ENCODE data around the gene SCN3B.

SCN3B gene

GRCh38 chr11:123654566-123655081, at the start of gene SCN3B:
SCN3B (minus strand) TSS chr11:123654624; CDS start chr11:123653801, 823 bp downstream.
- peak within 1 kb of the TSS; percentile 34 for H3K4me3 ChIP-seq (ENCODE audit: low read depth, low read length)
- TF ChIP-seq MYC (IDR thresholded peaks at IDR 0.05; ENCODE audit: low read depth, low read length) (no peak), CTCF (IDR thresholded peaks at IDR 0.05; ENCODE audit: low read depth, low read length) (no peak), MAX (IDR thresholded peaks at IDR 0.05; ENCODE audit: low read depth, low read length) (no peak), POLR2A (IDR thresholded peaks at IDR 0.05; ENCODE audit: extremely low read depth, insufficient read length) (no peak)
- DNase-seq (ENCODE audit: low read depth) = peak; percentile 43

GRCh38 chr11:123702696-123703095, 48.3 kb upstream of the SCN3B start:
- TF ChIP-seq CTCF (IDR thresholded peaks at IDR 0.05; ENCODE audit: low read depth, low read length) (no peak), MYC (IDR thresholded peaks at IDR 0.05; ENCODE audit: low read depth, low read length) (no peak), POLR2A (IDR thresholded peaks at IDR 0.05; ENCODE audit: extremely low read depth, insufficient read length) (no peak), MAX (IDR thresholded peaks at IDR 0.05; ENCODE audit: low read depth, low read length) (no peak)
- DNase-seq (ENCODE audit: low read depth) = peak; percentile 34
- no peak overlapping the region for H3K4me3 ChIP-seq (ENCODE audit: low read depth, low read length)

GRCh38 chr11:123702139-123702538, 47.7 kb upstream of the SCN3B start:
- H3K4me3 ChIP-seq (ENCODE audit: low read depth, low read length) = no peak overlapping the region
- peak; percentile 94 for TF ChIP-seq MYC (IDR thresholded peaks at IDR 0.05; ENCODE audit: low read depth, low read length)
- TF ChIP-seq CTCF (IDR thresholded peaks at IDR 0.05; ENCODE audit: low read depth, low read length) = no peak
- TF ChIP-seq MAX (IDR thresholded peaks at IDR 0.05; ENCODE audit: low read depth, low read length) = peak; percentile 98
- no peak for TF ChIP-seq POLR2A (IDR thresholded peaks at IDR 0.05; ENCODE audit: extremely low read depth, insufficient read length)
- peak; percentile 93 for DNase-seq (ENCODE audit: low read depth)

GRCh38 chr11:123700772-123701171, 46.3 kb upstream of the SCN3B start:
- H3K4me3 ChIP-seq (ENCODE audit: low read depth, low read length) = no peak overlapping the region

GRCh38 chr11:123698546-123699127, 44.2 kb upstream of the SCN3B start:
- TF ChIP-seq MAX (IDR thresholded peaks at IDR 0.05; ENCODE audit: low read depth, low read length) (no peak), CTCF (IDR thresholded peaks at IDR 0.05; ENCODE audit: low read depth, low read length) (no peak), MYC (IDR thresholded peaks at IDR 0.05; ENCODE audit: low read depth, low read length) (no peak), POLR2A (IDR thresholded peaks at IDR 0.05; ENCODE audit: extremely low read depth, insufficient read length) (no peak)
- DNase-seq (ENCODE audit: low read depth) = peak; percentile 26
- H3K4me3 ChIP-seq (ENCODE audit: low read depth, low read length) = no peak overlapping the region

More at GRCh38 chr11:123700772-123701171, 46.3 kb upstream of the SCN3B start:
- DNase-seq (ENCODE audit: low read depth) = peak; percentile 43
- TF ChIP-seq MYC (IDR thresholded peaks at IDR 0.05; ENCODE audit: low read depth, low read length) (no peak), POLR2A (IDR thresholded peaks at IDR 0.05; ENCODE audit: extremely low read depth, insufficient read length) (no peak), CTCF (IDR thresholded peaks at IDR 0.05; ENCODE audit: low read depth, low read length) (no peak), MAX (IDR thresholded peaks at IDR 0.05; ENCODE audit: low read depth, low read length) (no peak)
